GM18868 (cell line): ENCODE measurements around the gene PGBD1.

Experiments
- ATAC-seq: cut with Tn5 transposase; IDR thresholded peaks from one replicate; pipeline ENCODE4 v1.9.1; 2021; ENCODE audit warnings: mild to moderate bottlenecking, moderate library complexity; ENCODE audit not compliant: unreplicated experiment

The PGBD1 gene

GRCh38 chr6:28335040-28335563 lies 53.7 kb downstream of the PGBD1 start:
- ATAC-seq: no peak

- peak; percentile 88 for ATAC-seq
These were observed 54.4 kb downstream of the PGBD1 start, which contains the start of gene ZSCAN31 for GRCh38 chr6:28335564-28336283. Gene ZSCAN31, minus strand, starts transcription at chr6:28336148. Its CDS starts 6,465 bp downstream, at chr6:28329683.

- peak; percentile 46 for ATAC-seq
These were observed 55.1 kb downstream of the PGBD1 start for GRCh38 chr6:28336284-28337120.

- no peak for ATAC-seq
These were observed 55.7 kb downstream of the PGBD1 start for GRCh38 chr6:28337121-28337520.

GRCh38 chr6:28340310-28341095 lies 59.1 kb downstream of the PGBD1 start:
- ATAC-seq: no peak

GRCh38 chr6:28343898-28344677 lies 62.7 kb downstream of the PGBD1 start:
- ATAC-seq: no peak

GRCh38 chr6:28345201-28345600 lies 63.8 kb downstream of the PGBD1 start:
- no peak for ATAC-seq

GRCh38 chr6:28347119-28347518 lies 65.7 kb downstream of the PGBD1 start:
- no peak for ATAC-seq

- peak; percentile 25 for ATAC-seq
These were observed 68.0 kb downstream of the PGBD1 start for GRCh38 chr6:28349344-28349891.

- ATAC-seq: peak; percentile 99
These were observed 68.7 kb downstream of the PGBD1 start, which contains the start of gene ZKSCAN3 for GRCh38 chr6:28349892-28350737. Gene ZKSCAN3, plus strand, starts transcription at chr6:28349947. Its CDS starts 9,640 bp downstream, at chr6:28359587.

GRCh38 chr6:28351087-28351486 lies 69.7 kb downstream of the PGBD1 start:
- ATAC-seq: no peak

GRCh38 chr6:28351493-28351925 lies 70.1 kb downstream of the PGBD1 start:
- ATAC-seq: no peak
